Measurements from ENCODE around the gene FBXO10.
"Not testable (repeated sequence)": the region's sequence is repeated elsewhere in the genome, so short reads cannot be mapped to it uniquely, and the experiment has no call there.

The FBXO10 gene, protein sequence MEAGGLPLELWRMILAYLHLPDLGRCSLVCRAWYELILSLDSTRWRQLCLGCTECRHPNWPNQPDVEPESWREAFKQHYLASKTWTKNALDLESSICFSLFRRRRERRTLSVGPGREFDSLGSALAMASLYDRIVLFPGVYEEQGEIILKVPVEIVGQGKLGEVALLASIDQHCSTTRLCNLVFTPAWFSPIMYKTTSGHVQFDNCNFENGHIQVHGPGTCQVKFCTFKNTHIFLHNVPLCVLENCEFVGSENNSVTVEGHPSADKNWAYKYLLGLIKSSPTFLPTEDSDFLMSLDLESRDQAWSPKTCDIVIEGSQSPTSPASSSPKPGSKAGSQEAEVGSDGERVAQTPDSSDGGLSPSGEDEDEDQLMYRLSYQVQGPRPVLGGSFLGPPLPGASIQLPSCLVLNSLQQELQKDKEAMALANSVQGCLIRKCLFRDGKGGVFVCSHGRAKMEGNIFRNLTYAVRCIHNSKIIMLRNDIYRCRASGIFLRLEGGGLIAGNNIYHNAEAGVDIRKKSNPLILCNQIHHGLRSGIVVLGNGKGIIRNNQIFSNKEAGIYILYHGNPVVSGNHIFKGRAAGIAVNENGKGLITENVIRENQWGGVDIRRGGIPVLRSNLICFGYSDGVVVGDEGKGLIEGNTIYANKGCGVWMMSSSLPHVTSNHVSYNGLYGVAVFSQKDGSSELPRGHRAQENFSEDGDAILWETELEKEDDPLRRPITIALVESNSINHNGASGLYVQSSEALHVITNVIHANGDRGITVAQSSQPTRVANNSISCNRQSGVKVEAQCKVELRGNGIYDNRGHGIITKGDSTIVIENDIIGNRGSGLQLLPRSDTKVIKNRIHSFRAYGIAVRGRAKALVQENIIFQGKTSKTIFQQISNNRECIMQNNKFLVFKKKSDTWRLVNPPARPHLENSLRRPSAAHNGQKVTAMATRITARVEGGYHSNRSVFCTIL

GRCh38 chr9:37575921-37576721 is at the start of gene FBXO10:
FBXO10 (minus strand) TSS chr9:37576380; CDS start chr9:37541768, 34,612 bp downstream.
- DNase-seq (ENCODE audit: low read depth) = no peak

GRCh38 chr9:37625758-37626147 is 49.6 kb upstream of the FBXO10 start:
- DNase-seq (ENCODE audit: low read depth) = no peak

DNA sequence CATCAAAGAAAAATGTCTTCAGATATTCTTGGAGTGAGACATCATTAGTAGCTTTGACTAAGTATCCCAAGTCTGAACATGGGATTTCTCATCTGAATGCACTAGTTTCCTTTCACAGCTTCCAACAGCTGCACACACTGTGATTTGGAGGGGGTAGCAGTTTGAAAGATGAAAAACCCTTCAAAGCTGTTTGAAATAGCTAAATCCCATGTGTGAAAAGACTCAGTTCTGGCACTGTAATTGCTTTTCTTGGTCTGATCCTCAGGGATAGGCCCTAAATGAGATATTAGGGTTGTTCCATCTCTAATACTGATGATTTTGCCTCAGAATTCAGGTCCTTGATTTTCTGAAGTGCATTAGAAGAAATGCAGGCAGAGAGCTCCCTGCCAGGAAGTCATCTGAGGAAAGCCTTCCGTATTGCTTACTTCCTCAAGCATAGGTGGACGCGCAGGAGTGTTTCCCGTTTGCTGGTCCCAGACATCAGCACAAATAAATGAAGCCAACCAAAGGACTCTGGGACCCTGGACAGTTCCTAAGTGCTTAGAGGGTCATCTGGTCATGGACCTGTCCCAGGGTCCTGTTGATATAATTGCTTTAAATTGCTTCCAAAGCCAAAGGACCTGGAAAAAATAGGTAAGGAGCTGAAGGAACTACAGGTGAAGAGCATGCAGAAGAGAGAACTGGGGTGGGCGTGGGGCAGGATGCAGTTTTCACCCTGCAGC is 49.0 kb upstream of the FBXO10 start:
- no peak for DNase-seq (ENCODE audit: low read depth)

- no peak for DNase-seq (ENCODE audit: low read depth)
These were observed 47.9 kb upstream of the FBXO10 start for GRCh38 chr9:37624073-37624472.

DNA sequence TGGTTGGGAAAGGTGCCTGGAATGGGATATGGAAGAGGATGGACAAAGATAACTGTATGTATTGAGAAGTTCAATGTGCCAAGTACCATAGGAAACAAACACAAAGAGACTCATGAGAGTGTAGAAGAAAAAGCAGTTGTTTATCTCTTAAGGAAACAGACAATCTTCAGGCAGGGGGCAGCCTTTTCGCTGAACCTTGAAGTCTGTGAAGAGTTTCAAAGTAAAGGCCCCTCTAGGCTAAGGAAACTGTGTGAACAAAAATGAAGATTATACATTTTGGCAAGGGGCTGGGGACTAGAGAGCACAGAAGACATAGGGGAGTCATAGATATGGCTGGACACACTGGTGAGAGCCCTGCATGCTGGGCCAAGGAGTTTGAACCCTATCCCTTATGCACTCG is 47.1 kb upstream of the FBXO10 start:
- no peak for DNase-seq (ENCODE audit: low read depth)

- DNase-seq (ENCODE audit: low read depth) = peak; percentile 18
These were observed 46.3 kb upstream of the FBXO10 start for GRCh38 chr9:37622462-37622861.

- DNase-seq (ENCODE audit: low read depth) = no peak
These were observed 45.3 kb upstream of the FBXO10 start for GRCh38 chr9:37621273-37622121.

DNA sequence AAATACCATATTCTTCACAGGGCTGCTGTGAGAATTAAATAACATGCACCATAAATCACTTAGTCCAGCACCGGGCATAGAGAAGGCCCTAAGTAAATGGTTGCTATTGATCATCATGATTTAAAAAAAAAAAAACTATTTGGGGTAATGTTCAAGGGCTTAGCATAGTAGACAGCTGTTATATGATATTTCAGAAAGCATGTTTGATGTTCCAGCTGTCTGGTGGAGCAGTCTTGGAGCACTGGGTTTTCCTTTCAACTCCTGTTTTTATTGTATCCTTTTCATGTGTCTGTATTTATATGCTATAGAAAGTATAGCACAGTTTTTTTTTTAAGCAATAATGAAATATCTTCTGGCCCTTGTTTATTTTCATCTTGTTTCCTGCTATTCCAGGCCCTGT is 44.2 kb upstream of the FBXO10 start:
- no peak for DNase-seq (ENCODE audit: low read depth)

- no peak for DNase-seq (ENCODE audit: low read depth)
These were observed 43.6 kb upstream of the FBXO10 start for GRCh38 chr9:37619806-37620205.

- peak; percentile 57 for DNase-seq (ENCODE audit: low read depth)
These were observed 42.6 kb upstream of the FBXO10 start for GRCh38 chr9:37618817-37619216.

- peak; percentile 42 for DNase-seq (ENCODE audit: low read depth)
These were observed 41.7 kb upstream of the FBXO10 start for GRCh38 chr9:37617832-37618231.

GRCh38 chr9:37617161-37617560 is 41.0 kb upstream of the FBXO10 start:
- DNase-seq (ENCODE audit: low read depth) = no peak

DNA sequence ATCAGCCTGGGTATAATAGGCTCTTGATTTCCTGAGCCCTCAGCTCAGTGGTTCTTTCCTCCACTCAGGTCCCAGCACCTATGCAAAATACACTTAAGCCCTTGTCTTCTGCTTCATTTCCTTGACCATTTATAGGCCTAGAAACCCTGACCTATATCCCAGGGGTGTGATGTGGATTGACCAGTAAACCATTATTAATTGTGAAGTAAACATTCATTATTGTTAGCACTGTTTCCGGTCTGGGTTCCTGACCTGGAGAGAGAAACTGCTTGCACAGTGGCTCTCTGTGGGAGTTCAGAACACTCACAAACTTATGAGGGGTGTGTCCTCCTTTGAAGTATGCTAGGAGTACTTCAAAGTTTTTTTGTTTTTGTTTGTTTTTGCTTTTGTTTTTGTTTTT is 35.8 kb upstream of the FBXO10 start:
- DNase-seq (ENCODE audit: low read depth) = no peak

DNA sequence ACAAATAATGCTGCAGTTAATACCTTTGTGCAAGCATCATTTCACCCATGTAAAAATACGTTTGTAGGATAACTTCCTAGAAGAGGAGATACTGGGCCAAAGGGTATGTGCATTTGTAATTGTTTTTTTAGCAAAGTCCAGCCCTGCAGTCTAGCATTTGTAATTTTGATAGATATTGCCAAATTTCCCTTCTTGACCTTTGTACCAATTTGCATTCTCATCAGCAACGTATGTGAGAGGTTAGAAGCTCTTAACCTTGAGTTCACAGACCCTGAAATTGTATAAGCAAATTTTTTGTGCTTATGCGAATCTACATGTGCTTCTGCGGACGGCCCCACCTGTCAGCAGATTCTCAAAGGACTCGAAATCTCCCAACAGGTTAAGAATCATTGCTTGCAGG is 34.8 kb upstream of the FBXO10 start:
- DNase-seq (ENCODE audit: low read depth) = no peak

DNA sequence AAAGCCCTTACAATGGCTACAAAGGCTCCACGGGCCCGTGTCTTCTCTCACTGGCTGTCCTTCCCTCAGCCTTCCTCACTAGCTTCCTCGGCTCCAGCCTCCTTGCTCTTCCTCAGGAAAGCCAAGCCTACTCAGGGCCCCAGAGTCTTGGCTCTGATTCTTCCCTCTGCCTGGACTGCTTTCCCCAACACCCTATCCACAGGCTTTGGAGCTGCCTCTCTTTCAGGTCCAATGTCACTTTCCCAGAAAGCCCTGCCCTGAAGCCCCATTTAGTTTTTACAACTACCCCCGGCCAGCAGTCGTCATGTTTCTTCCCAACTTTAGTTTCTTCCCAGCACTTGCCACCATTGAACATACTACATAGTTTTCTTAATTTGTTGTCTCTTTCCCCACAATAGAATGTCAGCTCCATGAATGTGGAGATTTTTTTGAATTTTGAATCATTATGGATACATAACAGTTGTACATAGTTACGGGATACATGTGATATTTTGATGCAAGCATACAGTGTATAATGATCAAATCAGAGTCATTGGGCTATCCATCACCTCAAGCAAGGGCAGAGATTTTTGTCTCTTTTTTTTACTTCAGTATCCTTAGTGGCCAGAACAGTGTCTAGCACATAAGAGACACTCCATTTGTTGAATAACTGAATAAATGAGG is 33.7 kb upstream of the FBXO10 start:
- no peak for DNase-seq (ENCODE audit: low read depth)

- no peak for DNase-seq (ENCODE audit: low read depth)
These were observed 32.1 kb upstream of the FBXO10 start for GRCh38 chr9:37608250-37608649.

GRCh38 chr9:37604296-37604695 is 28.1 kb upstream of the FBXO10 start:
- DNase-seq (ENCODE audit: low read depth) = no peak

DNA sequence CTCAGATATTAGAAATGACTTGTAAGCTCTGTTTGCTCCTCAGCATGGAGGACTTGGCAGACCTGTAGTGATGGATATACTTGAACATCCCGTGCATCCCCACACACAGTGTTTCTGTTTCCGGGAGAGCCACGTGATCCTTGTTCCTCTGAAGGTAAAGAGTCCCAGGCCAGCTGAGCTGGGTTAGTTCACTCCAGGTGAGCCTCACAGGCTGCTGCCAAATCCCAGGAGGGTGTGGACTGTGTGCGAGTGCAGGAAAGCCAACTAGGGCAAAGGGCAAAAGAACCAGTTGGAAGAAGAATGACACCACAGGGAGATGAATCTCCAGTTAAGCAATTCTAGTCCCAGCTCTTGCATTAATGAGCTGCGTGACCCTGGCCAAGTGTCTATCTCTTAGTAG is 26.6 kb upstream of the FBXO10 start:
- no peak for DNase-seq (ENCODE audit: low read depth)

- not testable (repeated sequence) for DNase-seq (ENCODE audit: low read depth)
These were observed 25.9 kb upstream of the FBXO10 start for GRCh38 chr9:37602061-37602460.

- DNase-seq (ENCODE audit: low read depth) = no peak
These were observed 20.3 kb upstream of the FBXO10 start for GRCh38 chr9:37596504-37596903.

Measured in GM04504 (cell line).